Activated T-helper 9 cell treated with anti-CD3 and anti-CD28 coated beads, Interleukin-2, amount 50 U/mL, for 16 hours (primary cell): Measurements from ENCODE around the gene FLT1.

Source experiments
- DNase-seq: peaks from one replicate; pipeline ENCODE4 v3.0.0-alpha.2; 2020; ENCODE audit warnings: low read depth

Gene FLT1

GRCh38 chr13:28342251-28342650 lies 152.7 kb downstream of the FLT1 start:
- no peak for DNase-seq

GRCh38 chr13:28340272-28340793 lies 154.6 kb downstream of the FLT1 start:
- no peak for DNase-seq

- DNase-seq: no peak
Observed at GRCh38 chr13:28339419-28339818, 155.5 kb downstream of the FLT1 start.

- no peak for DNase-seq
Observed at GRCh38 chr13:28338742-28339141, 156.2 kb downstream of the FLT1 start.

GRCh38 chr13:28338006-28338574 lies 156.8 kb downstream of the FLT1 start:
- no peak for DNase-seq

- DNase-seq: no peak
Observed at GRCh38 chr13:28337166-28338005, 157.5 kb downstream of the FLT1 start.

- DNase-seq: no peak
Observed at GRCh38 chr13:28336193-28336657, 158.7 kb downstream of the FLT1 start.

- DNase-seq: no peak
Observed at GRCh38 chr13:28333204-28333881, 161.6 kb downstream of the FLT1 start.

- DNase-seq: no peak
Observed at GRCh38 chr13:28329395-28330158, 165.4 kb downstream of the FLT1 start.

GRCh38 chr13:28328271-28328607 lies 166.7 kb downstream of the FLT1 start:
- no peak for DNase-seq

- DNase-seq: no peak
Observed at GRCh38 chr13:28327373-28328270, 167.3 kb downstream of the FLT1 start.

- DNase-seq: no peak
Observed at GRCh38 chr13:28326056-28326455, 168.9 kb downstream of the FLT1 start.

- no peak for DNase-seq
Observed at GRCh38 chr13:28325022-28325421, 169.9 kb downstream of the FLT1 start.

GRCh38 chr13:28324181-28324789 lies 170.6 kb downstream of the FLT1 start:
- peak; percentile 4 for DNase-seq

GRCh38 chr13:28322256-28322905 lies 172.5 kb downstream of the FLT1 start:
- DNase-seq: no peak

- no peak for DNase-seq
Observed at GRCh38 chr13:28321756-28322155, 173.2 kb downstream of the FLT1 start.

GRCh38 chr13:28320884-28321574 lies 173.9 kb downstream of the FLT1 start:
- no peak for DNase-seq

- DNase-seq: no peak
Observed at GRCh38 chr13:28320209-28320608, 174.7 kb downstream of the FLT1 start.

GRCh38 chr13:28319528-28319927 lies 175.4 kb downstream of the FLT1 start:
- DNase-seq: no peak
